ENCODE measurements around the gene TEX2.

DNA sequence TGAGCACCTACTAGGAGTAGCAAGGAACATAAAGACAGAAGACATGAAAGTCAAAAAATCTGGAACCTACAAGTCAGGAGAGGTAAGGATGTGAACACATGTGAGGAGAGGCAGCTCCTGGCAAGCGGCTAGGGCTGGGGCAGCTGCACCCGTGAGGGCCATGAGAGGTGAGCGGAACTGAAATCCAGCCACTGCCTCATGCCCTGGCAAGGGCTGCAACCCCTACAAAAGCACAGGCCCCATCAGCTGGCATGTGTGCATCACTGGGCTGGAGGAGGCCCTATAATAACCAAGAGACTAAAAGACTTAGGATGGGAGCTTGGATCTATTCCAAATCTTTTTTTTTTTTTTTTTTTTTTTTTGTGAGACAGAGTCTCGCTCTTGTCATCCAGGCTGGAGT is 92.8 kb downstream of the TEX2 start:
- TF ChIP-seq CREB1 (IDR thresholded peaks at IDR 0.05; ENCODE audit: low read depth) = no peak
- no peak for TF ChIP-seq EP300 (IDR thresholded peaks at IDR 0.05; ENCODE audit: borderline replicate concordance)
- no peak for TF ChIP-seq FOXM1 (IDR thresholded peaks at IDR 0.05; ENCODE audit: borderline replicate concordance, low read depth)
- no peak for TF ChIP-seq ZBTB7A (IDR thresholded peaks at IDR 0.05; ENCODE audit: low read depth)
- no peak for TF ChIP-seq TAF1 (IDR thresholded peaks at IDR 0.05; ENCODE audit: low read depth)
- TF ChIP-seq RAD21 (IDR thresholded peaks at IDR 0.05; ENCODE audit: low read depth) = no peak
- no peak for TF ChIP-seq CEBPB (IDR thresholded peaks at IDR 0.05)
- no peak for TF ChIP-seq YY1 (IDR thresholded peaks at IDR 0.05; ENCODE audit: low read depth)
- TF ChIP-seq TCF12 (IDR thresholded peaks at IDR 0.05; ENCODE audit: low read depth) = no peak
- TF ChIP-seq, protein P1, sequence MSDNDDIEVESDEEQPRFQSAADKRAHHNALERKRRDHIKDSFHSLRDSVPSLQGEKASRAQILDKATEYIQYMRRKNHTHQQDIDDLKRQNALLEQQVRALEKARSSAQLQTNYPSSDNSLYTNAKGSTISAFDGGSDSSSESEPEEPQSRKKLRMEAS (IDR thresholded peaks at IDR 0.05) = no peak
- TF ChIP-seq EGR1 (IDR thresholded peaks at IDR 0.05) = no peak
- TF ChIP-seq REST (IDR thresholded peaks at IDR 0.05; ENCODE audit: low read depth) = no peak
- no peak for TF ChIP-seq NFIC (IDR thresholded peaks at IDR 0.05)
- TF ChIP-seq TEAD4 (IDR thresholded peaks at IDR 0.05) = no peak
